Measurements from ENCODE around the gene SLC16A13.
"Not testable (repeated sequence)": the region's sequence is repeated elsewhere in the genome, so short reads cannot be mapped to it uniquely, and the experiment has no call there.

The SLC16A13 gene

DNA sequence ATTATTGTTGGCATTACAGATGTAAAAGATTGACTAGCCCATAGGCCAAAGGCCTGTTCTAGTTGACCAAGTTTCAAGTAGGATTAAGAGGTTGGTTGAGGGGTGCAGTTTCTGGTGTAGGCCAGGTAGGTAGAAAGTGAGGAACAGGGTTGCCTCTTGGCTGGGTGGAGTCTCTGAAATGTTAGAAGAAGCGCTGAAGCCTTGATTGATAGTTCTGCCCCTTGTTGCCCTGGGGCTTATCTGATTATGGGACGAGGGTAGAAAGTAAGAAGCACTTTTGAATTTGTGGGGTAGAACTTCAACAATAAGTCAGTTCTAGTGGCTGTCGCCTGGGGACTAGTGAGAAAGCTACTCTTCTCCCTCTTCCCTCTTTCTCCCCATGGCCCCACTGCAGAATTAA is 6.7 kb upstream of the SLC16A13 start:
- DNase-seq (ENCODE audit: low spot score), result no peak

DNA sequence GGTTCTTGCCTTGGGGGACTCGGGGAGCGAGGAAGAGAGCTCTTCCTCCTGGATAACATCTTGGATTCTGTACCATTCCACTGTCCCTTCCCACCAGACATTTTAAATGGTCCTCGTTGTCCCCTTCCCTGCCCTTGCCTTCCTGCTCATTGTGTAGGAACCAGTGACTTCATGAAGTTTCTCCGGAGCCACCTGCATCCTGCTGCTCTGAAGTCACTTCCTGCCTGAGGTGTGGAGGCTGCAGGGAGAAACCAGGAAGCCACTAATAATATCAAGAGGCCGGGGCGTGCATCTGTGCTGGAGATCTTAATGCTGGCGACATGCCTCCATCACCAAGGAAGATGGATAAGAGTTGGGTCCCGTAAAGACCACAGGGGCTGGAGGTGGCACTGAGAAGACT is 6.2 kb upstream of the SLC16A13 start:
- no peak for DNase-seq (ENCODE audit: low spot score)

DNA sequence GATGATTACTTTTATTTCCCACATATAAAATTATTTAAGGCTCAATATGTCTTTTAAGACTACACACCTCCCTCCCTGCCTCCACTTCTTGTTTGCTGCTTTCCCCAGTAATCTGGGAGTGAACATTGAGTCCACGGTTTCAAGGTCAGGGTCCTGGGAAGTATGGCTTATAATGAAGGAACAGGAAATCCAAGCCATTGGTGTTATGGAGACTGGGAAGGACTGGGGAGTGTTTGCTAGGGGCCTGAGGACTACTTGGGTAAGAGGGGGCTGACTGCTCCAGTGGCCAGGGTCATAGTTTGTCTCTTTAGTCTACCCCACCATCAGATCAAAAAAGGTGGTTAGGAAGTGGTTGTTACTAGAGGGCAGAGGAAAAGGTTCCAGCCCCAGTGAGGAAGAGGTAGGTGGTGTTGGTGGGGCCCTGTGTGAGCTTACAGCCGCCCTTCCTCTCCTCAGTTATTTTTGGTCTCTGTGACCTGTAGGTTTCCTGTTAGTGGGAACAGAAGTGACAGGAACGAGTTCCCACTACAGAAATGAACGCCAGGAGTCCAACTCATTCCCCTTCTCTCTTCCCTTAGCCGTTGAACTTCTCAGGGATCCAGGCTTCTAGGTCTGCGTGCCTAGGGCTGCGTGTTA is 742 bp upstream of the SLC16A13 start:
- no peak for DNase-seq (ENCODE audit: low spot score)

DNA sequence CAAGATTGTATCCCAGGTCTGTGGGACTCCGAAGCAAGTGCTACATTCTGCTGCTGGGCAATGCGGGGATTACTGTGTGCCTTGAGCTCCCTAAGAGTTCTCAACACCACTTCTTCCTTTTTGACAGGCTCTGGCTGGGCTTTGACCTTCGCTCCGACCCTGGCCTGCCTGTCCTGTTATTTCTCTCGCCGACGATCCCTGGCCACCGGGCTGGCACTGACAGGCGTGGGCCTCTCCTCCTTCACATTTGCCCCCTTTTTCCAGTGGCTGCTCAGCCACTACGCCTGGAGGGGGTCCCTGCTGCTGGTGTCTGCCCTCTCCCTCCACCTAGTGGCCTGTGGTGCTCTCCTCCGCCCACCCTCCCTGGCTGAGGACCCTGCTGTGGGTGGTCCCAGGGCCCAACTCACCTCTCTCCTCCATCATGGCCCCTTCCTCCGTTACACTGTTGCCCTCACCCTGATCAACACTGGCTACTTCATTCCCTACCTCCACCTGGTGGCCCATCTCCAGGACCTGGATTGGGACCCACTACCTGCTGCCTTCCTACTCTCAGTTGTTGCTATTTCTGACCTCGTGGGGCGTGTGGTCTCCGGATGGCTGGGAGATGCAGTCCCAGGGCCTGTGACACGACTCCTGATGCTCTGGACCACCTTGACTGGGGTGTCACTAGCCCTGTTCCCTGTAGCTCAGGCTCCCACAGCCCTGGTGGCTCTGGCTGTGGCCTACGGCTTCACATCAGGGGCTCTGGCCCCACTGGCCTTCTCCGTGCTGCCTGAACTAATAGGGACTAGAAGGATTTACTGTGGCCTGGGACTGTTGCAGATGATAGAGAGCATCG is 2.4 kb downstream of the SLC16A13 start:
- DNase-seq (ENCODE audit: low spot score), result no peak

DNA sequence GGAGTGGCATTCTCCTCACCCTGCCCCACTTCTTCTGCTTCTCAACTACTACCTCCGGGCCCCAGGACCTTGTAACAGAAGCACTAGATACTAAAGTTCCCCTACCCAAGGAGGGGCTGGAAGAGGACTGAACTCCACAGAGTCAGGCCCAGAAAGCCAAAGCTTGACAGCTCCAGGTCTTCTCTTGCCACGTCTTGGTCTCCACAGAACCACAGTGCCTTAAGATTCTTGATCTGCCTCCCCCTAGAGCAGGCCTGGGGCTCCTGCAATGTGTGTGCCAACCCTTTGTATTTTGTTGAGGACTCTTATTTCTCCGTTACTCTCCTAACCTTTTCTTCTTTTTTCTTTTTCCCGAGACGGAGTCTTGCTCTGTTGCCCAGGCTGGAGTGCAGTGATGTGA is 4.0 kb downstream of the SLC16A13 start:
- DNase-seq (ENCODE audit: low spot score), result no peak

DNA sequence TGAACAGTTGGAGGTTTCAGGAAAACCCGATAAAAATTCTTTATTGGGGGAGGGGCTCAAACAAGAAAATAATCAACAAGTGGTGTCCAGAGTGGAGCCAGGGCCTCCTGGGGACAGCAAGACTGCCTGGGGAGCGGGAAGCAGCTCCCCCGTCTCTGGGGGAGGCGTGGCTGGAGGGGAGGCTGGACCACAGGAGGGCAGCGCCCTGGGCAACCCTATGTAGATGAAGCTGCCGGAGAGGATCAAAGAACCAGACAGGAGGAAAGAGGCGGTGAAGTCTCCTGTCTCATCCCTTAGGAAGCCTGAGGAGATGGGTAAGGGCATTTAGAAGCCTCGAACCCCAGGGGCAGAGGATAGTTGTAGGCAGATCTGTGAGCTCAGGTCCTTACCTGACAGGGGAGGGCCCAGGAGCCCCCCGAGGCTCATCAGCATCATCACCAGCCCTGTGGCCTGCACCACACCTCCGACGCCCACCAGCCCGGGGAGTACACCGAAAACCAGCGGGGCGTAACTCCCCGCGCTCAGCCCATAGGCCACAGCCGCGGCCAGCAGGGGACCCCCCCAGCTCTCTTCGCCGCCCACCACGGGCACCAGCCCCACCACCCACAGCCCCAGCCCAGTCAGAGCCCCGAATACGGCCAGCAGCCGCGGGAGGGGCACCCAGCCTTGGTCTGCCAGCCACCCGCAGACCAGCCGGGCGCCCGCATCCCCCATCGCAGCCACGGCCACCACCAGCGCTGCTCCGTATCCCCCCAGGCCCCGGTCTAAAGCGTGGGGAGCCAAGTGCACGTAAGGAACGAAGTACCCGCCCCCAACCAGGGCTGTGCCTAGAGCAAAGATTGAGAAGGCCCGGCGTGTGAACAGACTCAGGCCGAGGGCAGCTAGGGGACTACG is 6.0 kb downstream of the SLC16A13 start:
- DNase-seq (ENCODE audit: low spot score), result no peak

DNA sequence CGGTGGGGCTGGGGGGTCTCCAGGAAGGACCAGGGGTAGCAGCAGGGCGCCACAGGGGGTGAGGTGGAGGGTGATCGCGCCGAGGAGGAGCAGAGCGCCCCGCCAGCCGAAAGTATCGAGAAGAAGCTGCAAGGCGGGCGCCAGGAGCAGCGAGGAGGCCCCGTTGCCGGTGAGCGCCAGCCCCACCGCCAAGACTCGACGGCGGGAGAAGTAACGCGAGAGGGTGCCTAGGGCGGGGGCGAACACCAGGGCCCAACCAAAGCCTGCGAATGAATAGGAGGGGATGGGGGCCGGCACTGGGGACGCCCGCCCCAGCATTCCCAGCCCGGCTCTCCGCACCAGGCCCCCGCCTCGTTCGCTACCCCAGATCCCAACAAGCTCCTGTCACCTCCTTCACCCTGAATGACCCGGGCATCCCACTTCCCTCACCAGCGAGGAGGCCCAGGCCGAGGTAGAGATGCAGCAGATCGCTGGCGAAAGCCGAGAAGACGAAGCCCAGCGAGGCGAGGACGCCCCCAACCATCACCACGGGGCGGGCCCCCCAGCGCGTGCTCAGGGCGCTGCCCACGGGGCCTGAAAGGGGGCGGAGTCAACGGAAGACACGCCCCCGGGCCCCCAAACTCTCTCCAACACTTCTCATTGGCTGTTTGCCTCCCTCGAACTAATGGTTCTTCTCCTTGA is 6.8 kb downstream of the SLC16A13 start:
- DNase-seq (ENCODE audit: low spot score), result no peak

DNA sequence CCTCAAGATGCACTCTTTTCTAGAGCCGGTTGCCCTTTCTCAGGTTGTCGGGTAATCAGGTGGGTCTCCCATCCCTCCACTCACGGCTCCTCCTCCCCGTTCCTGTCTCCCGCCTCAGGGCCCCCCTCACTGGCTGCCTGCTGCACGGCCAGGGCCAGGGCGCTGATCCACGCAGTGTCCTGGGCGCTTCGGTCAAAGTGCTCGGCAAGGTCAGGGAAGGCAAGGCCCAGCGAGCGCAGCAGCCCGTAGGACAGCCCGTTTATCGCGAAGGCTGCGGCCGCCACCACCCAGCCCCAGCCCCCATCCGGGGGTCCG is 7.3 kb downstream of the SLC16A13 start:
- no peak for DNase-seq (ENCODE audit: low spot score)

DNA sequence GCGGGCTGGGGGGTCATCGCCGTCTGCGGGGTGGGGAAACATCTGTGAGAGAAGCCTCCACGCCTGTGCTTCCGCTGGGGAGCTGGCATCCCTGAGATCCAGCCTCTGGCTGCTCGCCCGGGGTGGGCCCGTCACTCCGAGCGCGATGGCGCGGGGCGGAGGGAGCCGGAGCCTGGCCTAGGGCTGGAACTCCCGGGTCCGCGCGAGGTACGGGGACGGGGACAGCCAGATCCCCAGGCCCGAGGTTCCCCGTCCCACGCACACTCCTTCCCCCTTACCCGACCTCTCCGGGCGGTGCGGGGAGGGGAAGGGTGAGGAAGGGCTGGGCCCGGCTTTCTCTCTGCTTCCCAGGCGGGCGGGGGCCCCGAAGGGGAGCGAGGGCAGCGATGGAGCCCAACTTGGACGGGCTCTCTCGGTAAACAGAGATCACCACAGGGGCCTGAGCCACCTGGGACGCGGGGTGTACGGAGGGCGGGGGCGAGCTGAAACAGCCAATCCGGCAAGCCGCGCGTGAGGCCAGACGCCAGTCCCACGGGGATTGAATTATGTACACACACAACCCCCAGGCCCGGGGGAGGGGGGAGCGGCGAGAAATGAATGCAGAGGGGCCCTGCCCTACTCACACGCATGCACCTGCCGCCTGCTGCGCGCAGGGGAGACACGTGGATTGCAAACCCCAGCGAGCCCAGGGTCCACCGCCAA is 7.8 kb downstream of the SLC16A13 start, which contains the start of gene SLC16A11:
Gene SLC16A11, minus strand, starts transcription at position 596 of the 702 bp plus-strand sequence. Its CDS starts 579 bp downstream, at position 17.
- peak; percentile 65 for DNase-seq (ENCODE audit: low spot score)

DNA sequence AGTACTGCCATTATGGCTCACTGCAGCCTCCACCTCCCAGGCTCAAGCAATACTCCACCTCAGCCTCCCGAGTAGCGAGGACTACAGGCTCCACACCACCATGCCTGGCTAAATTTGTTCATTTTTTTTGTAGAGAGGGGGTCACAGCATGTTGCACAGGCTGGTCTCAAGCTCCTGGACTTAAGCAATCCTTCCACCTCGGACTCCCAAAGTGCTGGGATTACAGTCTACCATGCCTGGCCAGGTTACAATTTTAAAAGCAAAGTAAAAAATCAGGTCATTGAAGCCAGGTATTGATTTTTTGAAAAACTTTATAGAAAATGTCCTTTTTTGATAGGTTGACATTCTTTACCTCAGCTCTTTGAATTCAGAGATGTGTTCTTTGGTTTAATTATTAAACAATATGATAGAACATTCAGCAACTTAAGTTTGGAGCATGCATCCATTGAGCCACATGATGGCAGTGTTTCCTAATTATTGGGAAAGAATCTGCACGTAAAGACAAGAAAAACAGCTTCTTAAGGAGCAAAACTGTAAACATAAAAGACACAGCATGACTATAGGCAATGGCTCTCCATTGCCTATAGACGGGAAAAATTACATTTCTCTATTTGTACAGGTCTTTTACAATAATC is 9.8 kb downstream of the SLC16A13 start:
- DNase-seq (ENCODE audit: low spot score), result peak; percentile 66

DNA sequence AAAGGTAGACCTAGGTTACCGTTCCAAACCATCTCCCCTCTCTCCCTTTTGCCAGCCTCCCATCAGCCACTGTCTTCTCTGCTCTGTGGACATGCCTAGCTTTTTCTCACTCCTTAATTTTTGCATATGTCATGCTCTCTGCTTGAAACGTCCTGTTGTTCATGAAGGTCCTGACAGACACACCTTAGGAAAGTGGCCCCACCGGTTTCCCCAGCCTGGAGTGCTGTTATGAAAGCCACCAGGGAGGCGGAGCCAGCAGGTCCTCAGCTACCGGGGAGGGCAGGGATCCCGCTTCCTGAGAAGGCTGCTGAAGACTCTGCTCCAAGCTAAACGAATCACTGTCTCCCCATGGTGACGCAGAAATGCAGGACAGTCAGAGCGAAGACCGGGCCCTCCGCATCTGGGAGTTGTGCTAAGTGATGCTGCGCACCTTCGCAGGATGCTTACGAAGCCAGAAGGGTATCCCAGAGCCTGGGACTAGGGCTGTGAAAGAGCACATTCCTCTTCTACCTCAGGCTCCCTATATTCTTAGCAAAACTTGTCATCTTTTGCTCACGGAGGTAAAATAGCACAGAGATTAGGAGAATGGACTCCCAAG is 10.4 kb downstream of the SLC16A13 start:
- no peak for DNase-seq (ENCODE audit: low spot score)

DNA sequence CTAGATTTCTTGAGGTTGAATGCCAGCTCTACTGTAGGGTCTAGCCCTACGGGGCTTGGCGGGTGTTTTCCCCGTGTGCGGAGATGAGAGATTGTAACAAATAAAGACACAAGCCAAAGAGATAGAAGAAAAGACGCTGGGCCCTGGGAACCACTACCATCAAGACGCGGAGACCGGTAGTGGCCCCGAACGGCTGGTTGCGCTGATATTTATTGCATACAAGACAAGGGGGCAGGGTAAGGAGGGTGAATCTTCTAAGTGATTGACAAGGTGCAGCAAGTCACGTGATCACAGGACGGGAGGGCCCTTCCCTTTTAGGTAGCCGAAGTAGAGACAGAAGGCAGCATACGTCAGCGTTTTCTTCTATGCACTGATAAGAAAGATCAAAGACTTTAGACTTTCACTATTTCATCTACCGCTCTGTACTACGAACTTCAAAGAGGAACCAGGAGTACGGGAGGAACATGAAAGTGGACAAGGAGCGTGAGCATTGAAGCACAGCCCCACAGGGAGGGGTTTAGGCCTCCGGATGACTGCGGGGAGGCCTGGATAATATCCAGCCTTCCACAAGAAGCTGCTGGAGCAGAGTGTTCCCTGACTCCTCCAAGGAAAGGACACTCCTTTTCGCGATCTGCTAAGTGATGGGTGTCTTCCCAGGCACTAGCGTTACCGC is 11.0 kb downstream of the SLC16A13 start:
- not testable (repeated sequence) for DNase-seq (ENCODE audit: low spot score)

DNA sequence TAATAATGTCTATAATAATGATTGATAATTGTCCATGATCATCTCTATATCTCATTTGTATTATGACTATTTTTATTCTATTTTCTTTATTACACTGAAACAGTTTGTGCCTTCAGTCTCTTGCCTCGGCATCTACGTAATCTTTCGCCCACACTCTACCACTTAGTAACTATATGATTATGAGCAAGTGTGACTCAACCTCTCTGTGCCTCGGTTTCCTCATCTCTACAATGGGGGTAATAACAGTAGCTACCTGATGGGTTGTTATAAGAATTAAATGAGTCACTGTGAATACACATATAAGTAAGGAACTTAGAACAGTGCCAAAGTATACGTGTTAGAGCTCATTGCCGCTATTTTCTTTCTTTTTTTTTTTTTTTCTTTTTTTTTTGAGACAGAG is 11.8 kb downstream of the SLC16A13 start:
- DNase-seq (ENCODE audit: low spot score), result no peak

DNA sequence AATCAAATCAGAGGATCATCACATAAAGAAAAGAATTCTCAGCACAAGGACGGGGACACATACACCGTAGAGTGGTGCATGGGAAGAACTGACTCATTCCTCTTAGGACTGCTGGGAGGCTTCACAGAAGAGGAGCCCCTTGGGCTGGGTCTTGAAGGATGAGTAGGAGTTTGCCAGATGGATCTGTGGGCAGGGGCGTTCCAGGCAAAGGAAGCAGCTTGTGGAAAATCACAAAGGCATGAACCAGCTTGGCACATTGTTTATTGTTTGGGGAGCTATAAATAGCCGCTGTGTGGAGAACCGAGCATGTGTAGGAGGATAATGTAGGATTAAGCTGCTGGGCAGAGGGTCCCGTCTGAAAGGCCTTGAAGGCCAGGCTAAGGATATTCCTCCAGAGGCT is 13.2 kb downstream of the SLC16A13 start:
- no peak for DNase-seq (ENCODE audit: low spot score)

DNA sequence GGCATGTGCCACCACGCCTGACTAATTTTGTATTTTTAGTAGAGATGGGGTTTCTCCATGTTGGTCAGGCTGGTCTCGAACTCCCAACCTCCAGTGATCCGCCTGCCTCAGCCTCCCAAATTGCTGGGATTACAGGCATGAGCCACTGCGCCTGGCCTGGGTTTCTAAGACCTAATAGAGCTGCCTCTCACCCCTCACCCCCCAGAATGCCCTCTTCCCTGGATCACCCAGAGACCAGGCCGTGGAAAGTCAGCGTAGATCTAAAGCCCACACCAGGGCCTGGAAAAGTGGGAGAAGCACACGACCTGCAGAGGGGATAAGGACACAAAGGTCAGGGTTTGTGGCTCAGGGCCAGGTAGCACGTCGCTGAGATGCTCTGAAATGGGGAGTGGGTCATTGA is 14.8 kb downstream of the SLC16A13 start:
- DNase-seq (ENCODE audit: low spot score), result not testable (repeated sequence)

DNA sequence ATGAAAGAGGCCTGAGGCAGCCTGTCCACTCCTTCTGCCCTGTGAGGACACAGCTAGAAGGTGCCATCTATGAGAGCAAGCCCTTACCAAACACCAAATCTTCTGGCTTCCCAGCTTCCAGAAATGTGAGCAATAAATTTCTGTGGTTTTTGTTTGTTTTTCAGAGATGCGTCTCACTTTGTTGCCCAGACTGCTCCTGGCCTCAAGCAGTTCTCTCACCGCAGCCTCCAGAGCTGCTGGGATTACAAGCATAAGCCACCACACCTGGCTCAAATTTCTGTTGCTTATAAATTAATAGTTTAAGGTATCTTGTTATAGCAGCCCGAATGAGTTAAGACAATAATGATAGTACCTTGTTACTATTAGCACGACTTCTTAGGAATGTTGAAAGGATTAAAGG is 20.6 kb downstream of the SLC16A13 start:
- no peak for DNase-seq (ENCODE audit: low spot score)

DNA sequence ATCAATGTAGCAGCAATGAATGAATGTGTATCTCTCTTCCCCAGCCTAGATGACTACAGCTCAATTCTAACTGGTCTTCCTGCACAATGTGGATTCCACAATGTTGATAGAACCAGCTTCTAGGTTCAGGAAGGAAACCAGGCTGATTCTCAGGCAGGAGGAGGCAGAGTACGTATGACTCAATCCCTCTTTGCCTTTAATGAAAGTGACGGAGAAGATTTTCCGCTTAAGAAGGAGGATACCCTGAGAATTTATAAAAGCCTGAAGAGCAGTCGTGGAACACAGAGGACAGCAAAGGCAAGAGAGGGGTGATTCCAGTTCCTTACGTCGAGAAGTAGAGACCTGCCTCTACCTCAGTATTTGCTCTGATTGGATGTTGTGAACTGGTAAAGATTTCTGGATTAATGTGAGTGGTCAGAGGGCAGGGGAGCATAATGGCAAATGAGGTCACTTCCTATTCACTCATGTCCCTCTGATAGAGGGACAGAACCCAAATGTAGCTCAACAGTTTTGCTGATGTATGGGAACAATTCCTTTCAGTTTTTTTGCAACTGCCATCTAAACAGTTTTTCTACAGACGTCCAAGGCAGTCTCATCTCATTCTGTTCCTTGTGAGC is 23.1 kb downstream of the SLC16A13 start:
- DNase-seq (ENCODE audit: low spot score), result no peak

DNA sequence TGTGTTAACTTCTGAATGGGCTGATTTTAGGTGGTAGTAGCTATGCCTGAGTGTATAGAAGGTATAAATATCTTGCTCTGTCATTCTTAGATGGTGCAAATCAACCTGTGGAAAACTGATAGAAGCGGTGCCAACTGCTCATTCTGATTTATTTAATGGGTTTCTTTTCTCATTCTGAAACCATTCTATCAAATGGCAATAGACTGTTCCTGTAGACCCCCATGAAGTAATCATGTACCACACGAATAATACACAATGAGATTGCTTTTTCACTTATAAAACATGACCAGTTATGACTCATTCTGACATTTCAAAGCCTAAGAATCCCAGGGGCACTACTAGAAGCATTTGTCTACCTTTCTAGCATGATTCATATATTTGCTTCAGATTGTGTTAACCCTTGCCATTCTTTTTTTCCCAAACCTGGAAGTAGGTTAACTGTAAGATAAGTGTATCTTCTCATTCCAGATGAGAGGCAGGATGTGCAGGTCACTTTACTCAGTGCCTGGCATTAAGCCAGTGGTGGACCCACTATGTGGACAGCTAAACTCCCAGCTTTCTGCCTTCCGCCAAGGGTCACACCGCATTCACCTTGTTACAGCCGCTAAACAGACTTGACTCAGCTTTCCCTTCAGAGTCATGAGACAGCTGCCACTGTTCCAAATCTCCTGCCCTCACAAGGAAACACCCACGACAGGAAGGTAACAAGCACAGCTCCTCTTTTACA is 24.5 kb downstream of the SLC16A13 start:
- no peak for DNase-seq (ENCODE audit: low spot score)

Measured in SK-N-DZ (cell line).